Measurements from ENCODE around the gene KCP. TPM values are rescaled to one million over a fixed set of nuclear protein-coding genes. Genes with fewer than 3 reads are reported as not detected.

Gene KCP
- polyA plus RNA-seq, 3 donors, result 0.11 to 0.16 TPM; not detected in 1

DNA sequence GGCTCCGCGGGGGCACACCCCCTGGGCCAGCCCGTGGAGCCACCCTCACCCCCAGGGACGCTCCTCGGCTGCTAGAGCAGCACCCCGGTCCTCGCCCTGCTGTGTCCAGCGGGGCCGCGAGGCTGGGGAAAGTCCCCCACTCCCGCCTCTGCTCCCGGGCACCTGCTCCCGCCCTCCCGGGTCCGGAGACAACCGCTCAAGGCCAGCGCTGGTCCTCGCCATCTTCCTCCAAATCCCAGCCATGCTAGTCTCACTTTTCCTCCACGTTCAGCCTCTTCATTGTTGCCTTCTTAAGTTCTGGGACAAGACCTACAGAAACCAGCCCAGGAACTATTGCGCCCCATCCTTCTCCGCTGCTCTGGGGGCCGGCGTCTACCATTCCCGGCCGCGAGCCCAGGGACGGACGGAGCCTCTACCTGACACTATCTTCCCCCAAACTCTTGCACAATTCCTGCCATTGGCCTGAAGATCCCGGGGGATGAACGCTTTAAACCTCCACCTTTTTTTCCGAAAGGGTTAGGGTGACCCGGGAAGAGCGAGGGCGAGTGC is 4.8 kb upstream of the KCP start:
- no peaks in the 10 kb centered on the region for H4K20me1 ChIP-seq (ENCODE audit: insufficient read depth, low read length)
- Mint-ChIP-seq H3K27me3 (ENCODE audit: low read depth in 3 of 3) (peaks cover 49 to 65% (median 52%) of the 10 kb centered on the region in 3 donors), H3K4me1 (peaks cover 27% of the 10 kb centered on the region), H3K27ac (peak overlapping the region in 2 of 7 donors; percentile 37 to 54), H3K36me3 (peaks cover 4 to 15% of the 10 kb centered on the region in 2 donors), H3K4me3 (peak overlapping the region; percentile 83 to 95), H3K9me3 (peaks cover 2 to 18% (median 9%) of the 10 kb centered on the region in 7 donors)
- H3K79me2 ChIP-seq (ENCODE audit: insufficient read depth, low read length), result no peaks in the 10 kb centered on the region
- H3K27ac ChIP-seq (ENCODE audit: low read depth in 1 of 2, low read length in 2 of 2), result no peak overlapping the region
- H3K9me3 ChIP-seq (replicated peaks in 1 of 2; ENCODE audit: control insufficient read depth in 1 of 2, insufficient read depth in 1 of 2, low read length in 2 of 2), result no peaks in the 10 kb centered on the region
- H3K4me1 ChIP-seq (ENCODE audit: control insufficient read depth in 1 of 2, insufficient read depth in 2 of 2, low read length in 2 of 2), result peaks cover 17 to 27% of the 10 kb centered on the region in 2 donors
- peak overlapping the region; percentile 87 for H2AFZ ChIP-seq (ENCODE audit: insufficient read depth, low read depth, low read length, poor library complexity, severe bottlenecking)
- TF ChIP-seq, protein P1, sequence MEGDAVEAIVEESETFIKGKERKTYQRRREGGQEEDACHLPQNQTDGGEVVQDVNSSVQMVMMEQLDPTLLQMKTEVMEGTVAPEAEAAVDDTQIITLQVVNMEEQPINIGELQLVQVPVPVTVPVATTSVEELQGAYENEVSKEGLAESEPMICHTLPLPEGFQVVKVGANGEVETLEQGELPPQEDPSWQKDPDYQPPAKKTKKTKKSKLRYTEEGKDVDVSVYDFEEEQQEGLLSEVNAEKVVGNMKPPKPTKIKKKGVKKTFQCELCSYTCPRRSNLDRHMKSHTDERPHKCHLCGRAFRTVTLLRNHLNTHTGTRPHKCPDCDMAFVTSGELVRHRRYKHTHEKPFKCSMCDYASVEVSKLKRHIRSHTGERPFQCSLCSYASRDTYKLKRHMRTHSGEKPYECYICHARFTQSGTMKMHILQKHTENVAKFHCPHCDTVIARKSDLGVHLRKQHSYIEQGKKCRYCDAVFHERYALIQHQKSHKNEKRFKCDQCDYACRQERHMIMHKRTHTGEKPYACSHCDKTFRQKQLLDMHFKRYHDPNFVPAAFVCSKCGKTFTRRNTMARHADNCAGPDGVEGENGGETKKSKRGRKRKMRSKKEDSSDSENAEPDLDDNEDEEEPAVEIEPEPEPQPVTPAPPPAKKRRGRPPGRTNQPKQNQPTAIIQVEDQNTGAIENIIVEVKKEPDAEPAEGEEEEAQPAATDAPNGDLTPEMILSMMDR (IDR thresholded peaks at IDR 0.05), result no peak
- intact Hi-C loops (cut with micrococcal nuclease), result no loop called here
- H3K4me2 ChIP-seq (replicated peaks; ENCODE audit: extremely low read depth, low read length, poor library complexity, severe bottlenecking), result peak overlapping the region; percentile 79
- DNase-seq, result no peak
- peaks cover 13 to 49% of the 10 kb centered on the region in 2 donors for H3K27me3 ChIP-seq (ENCODE audit: control insufficient read depth in 2 of 2, insufficient read depth in 2 of 2, low read length in 2 of 2)
- H3K9ac ChIP-seq (ENCODE audit: insufficient read depth, low read length, poor library complexity, severe bottlenecking), result no peak overlapping the region
- no peaks in the 10 kb centered on the region for H3K36me3 ChIP-seq (replicated peaks in 1 of 2; ENCODE audit: control insufficient read depth in 1 of 2, insufficient read depth in 2 of 2, low read length in 2 of 2)
- H3K4me3 ChIP-seq (replicated peaks in 1 of 3; ENCODE audit: low read depth in 2 of 3, low read length in 3 of 3), result peak overlapping the region; percentile 28 to 76 (median 41)
- 2% methylated on average over 25 of the region's 34 CpGs for WGBS (ENCODE audit: insufficient coverage)

DNA sequence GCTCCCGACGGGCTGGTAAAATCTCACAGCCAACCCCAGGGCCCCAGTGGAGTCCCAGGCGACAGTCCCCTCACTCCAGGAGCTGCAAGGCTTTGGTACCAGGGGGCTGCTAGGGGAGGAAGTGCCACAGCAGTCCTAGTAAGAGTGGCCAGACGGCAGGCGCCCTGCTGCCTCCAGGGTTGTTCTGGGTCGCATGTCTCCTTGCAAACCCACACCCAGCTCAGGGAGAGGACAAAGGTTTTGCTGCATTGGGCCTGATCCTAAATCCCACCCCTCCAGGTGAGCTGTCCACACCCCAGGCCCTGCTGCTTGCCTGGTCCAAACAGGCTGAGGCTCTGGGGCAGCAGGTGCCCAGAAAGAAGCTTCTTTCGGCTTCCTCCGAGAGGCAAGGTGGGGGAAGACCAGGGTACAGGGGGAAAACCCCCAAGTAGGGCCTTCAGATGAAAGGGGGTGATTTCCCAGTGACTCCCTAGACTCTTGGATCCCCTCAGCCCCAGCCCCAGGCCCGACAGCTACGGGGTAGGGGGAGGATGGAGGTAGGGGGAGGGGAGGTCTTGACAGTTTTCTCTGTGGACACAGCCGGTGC is 4.2 kb upstream of the KCP start:
- intact Hi-C loops (cut with micrococcal nuclease), result no loop called here
- peak in 1 of 3 donors; percentile 48 for DNase-seq
- Histone ChIP-seq H3K27ac (ENCODE audit: low read depth in 1 of 2, low read length in 2 of 2) (no peak overlapping the region), H3K27me3 (ENCODE audit: control insufficient read depth in 2 of 2, insufficient read depth in 2 of 2, low read length in 2 of 2) (peaks cover 17 to 51% of the 10 kb centered on the region in 2 donors), H3K4me2 (replicated peaks; ENCODE audit: extremely low read depth, low read length, poor library complexity, severe bottlenecking) (no peak overlapping the region), H2AFZ (ENCODE audit: insufficient read depth, low read depth, low read length, poor library complexity, severe bottlenecking) (peak overlapping the region; percentile 35), H3K79me2 (ENCODE audit: insufficient read depth, low read length) (no peaks in the 10 kb centered on the region), H3K36me3 (replicated peaks in 1 of 2; ENCODE audit: control insufficient read depth in 1 of 2, insufficient read depth in 2 of 2, low read length in 2 of 2) (no peaks in the 10 kb centered on the region), H3K9me3 (replicated peaks in 1 of 2; ENCODE audit: control insufficient read depth in 1 of 2, insufficient read depth in 1 of 2, low read length in 2 of 2) (peaks cover 0 to 3% of the 10 kb centered on the region in 2 donors), H3K4me3 (replicated peaks in 1 of 3; ENCODE audit: low read depth in 2 of 3, low read length in 3 of 3) (no peak overlapping the region), H3K4me1 (ENCODE audit: control insufficient read depth in 1 of 2, insufficient read depth in 2 of 2, low read length in 2 of 2) (peaks cover 24 to 34% of the 10 kb centered on the region in 2 donors), H3K9ac (ENCODE audit: insufficient read depth, low read length, poor library complexity, severe bottlenecking) (no peak overlapping the region), H4K20me1 (ENCODE audit: insufficient read depth, low read length) (no peaks in the 10 kb centered on the region)
- peak overlapping the region; percentile 34 to 82 for H3K4me3 Mint-ChIP-seq
- H3K4me1 Mint-ChIP-seq, result peaks cover 33% of the 10 kb centered on the region
- peaks cover 50 to 71% (median 56%) of the 10 kb centered on the region in 3 donors for H3K27me3 Mint-ChIP-seq (ENCODE audit: low read depth in 3 of 3)
- WGBS (ENCODE audit: insufficient coverage), result 40% methylated on average over 1 of the region's 11 CpGs
- TF ChIP-seq, protein P1 (IDR thresholded peaks at IDR 0.05), result no peak
- peaks cover 2 to 18% (median 9%) of the 10 kb centered on the region in 7 donors for H3K9me3 Mint-ChIP-seq
- no peak overlapping the region for H3K27ac Mint-ChIP-seq
- peaks cover 4 to 16% of the 10 kb centered on the region in 2 donors for H3K36me3 Mint-ChIP-seq

Data from CD14-positive monocyte (primary cell).